ENCODE data around the gene HDAC3. TPM values are rescaled to one million over a fixed set of nuclear protein-coding genes. Genes with fewer than 3 reads are reported as not detected.

The HDAC3 gene
- total RNA-seq: 48.0 and 64.6 TPM in 2 replicates

GRCh38 chr5:141636413-141637122 is at the start of gene HDAC3, which contains the start of gene RELL2:
Gene HDAC3 (minus strand): TSS chr5:141636849. CDS start chr5:141636790, 59 bp downstream.
Gene RELL2 (plus strand): TSS chr5:141636997. CDS start chr5:141638226, 1,229 bp downstream.

GRCh38 chr5:141681695-141682641 is 45.3 kb upstream of the HDAC3 start, which contains the start of gene ARAP3:
Gene ARAP3 (minus strand): TSS chr5:141682230. CDS start chr5:141680486, 1,744 bp downstream.

GRCh38 chr5:141650851-141651727 is 14.4 kb upstream of the HDAC3 start, which contains the start of gene FCHSD1:
Gene FCHSD1 (minus strand): TSS chr5:141651418. CDS start chr5:141651368, 50 bp downstream.

GRCh38 chr5:141618804-141619554 is 17.7 kb downstream of the HDAC3 start, which contains the start of gene DIAPH1:
Gene DIAPH1 (minus strand): TSS chr5:141619000. CDS start chr5:141618914, 86 bp downstream.

Other genes with a start within 250 kb of the HDAC3 start
- 3.1 and 8.0 TPM in 2 replicates for gene PCDHGB4, start 249.2 kb downstream of the HDAC3 start, total RNA-seq
- gene PCDHGA8, start 244.2 kb downstream of the HDAC3 start, total RNA-seq: 0.34 and 1.3 TPM in 2 replicates
- 4.8 and 14.0 TPM in 2 replicates for gene PCDHGB5, start 238.9 kb downstream of the HDAC3 start, total RNA-seq
- gene PCDHGA9, start 234.1 kb downstream of the HDAC3 start, total RNA-seq: 0.34 and 3.8 TPM in 2 replicates
- gene PCDHGB6, start 228.8 kb downstream of the HDAC3 start, total RNA-seq: 0.68 and 4.0 TPM in 2 replicates
- gene PCDHGA10, start 223.9 kb downstream of the HDAC3 start, total RNA-seq: 1.7 and 7.5 TPM in 2 replicates
- 1.4 and 9.3 TPM in 2 replicates for gene PCDHGB7, start 219.2 kb downstream of the HDAC3 start, total RNA-seq
- gene PCDHGA11, start 215.8 kb downstream of the HDAC3 start, total RNA-seq: 2.1 and 5.3 TPM in 2 replicates
- 0.68 and 2.2 TPM in 2 replicates for gene PCDHGA12, start 206.3 kb downstream of the HDAC3 start, total RNA-seq
- gene PCDHGC3, start 160.9 kb downstream of the HDAC3 start, total RNA-seq: 17.1 and 38.5 TPM in 2 replicates
- 0.34 and 1.2 TPM in 2 replicates for gene PCDHGC4, start 151.8 kb downstream of the HDAC3 start, total RNA-seq
- 0.34 and 1.1 TPM in 2 replicates for gene PCDHGC5, start 147.8 kb downstream of the HDAC3 start, total RNA-seq
- gene DIAPH1, start 17.8 kb downstream of the HDAC3 start, total RNA-seq: 58.1 and 114 TPM in 2 replicates
- 12.7 and 16.1 TPM in 2 replicates for gene RELL2, start 148 bp upstream of the HDAC3 start, total RNA-seq
- 11.3 and 14.8 TPM in 2 replicates for gene FCHSD1, start 14.6 kb upstream of the HDAC3 start, total RNA-seq
- gene ARAP3, start 45.4 kb upstream of the HDAC3 start, total RNA-seq: 3.4 and 10.3 TPM in 2 replicates
- gene PCDH1, start 241.6 kb upstream of the HDAC3 start, total RNA-seq: 43.1 and 121 TPM in 2 replicates

All from nasal cavity respiratory epithelium epithelial cell of viscerocranial mucosa (primary cell).